Suppressor macrophage treated with lipopolysaccharide for 4 hours (primary cell): ENCODE results near the gene ARSG.
"Not testable (repeated sequence)": the region's sequence is repeated elsewhere in the genome, so short reads cannot be mapped to it uniquely, and the experiment has no call there.

Experiments
- DNase-seq: peaks from one replicate; pipeline ENCODE4 v3.0.0-alpha.2; 2020

The ARSG gene

GRCh38 chr17:68399638-68400403 is 108.5 kb downstream of the ARSG start:
- DNase-seq, result peak; percentile 74

GRCh38 chr17:68400404-68400735 is 109.1 kb downstream of the ARSG start:
- DNase-seq, result no peak

- DNase-seq, result no peak
Measured at GRCh38 chr17:68401288-68401687, 110.0 kb downstream of the ARSG start.

GRCh38 chr17:68403122-68403521 is 111.8 kb downstream of the ARSG start:
- DNase-seq, result no peak

- not testable (repeated sequence) for DNase-seq
Measured at GRCh38 chr17:68403837-68404236, 112.5 kb downstream of the ARSG start.

- peak; percentile 29 for DNase-seq
Measured at GRCh38 chr17:68407656-68408055, 116.4 kb downstream of the ARSG start.

GRCh38 chr17:68413597-68414560 is 122.6 kb downstream of the ARSG start:
- DNase-seq, result peak; percentile 51

GRCh38 chr17:68414901-68415300 is 123.6 kb downstream of the ARSG start:
- not testable (repeated sequence) for DNase-seq

GRCh38 chr17:68417317-68417716 is 126.0 kb downstream of the ARSG start:
- no peak for DNase-seq

- no peak for DNase-seq
Measured at GRCh38 chr17:68418876-68419275, 127.6 kb downstream of the ARSG start.

- no peak for DNase-seq
Measured at GRCh38 chr17:68420065-68420464, 128.8 kb downstream of the ARSG start.

GRCh38 chr17:68421486-68421885 is 130.2 kb downstream of the ARSG start:
- no peak for DNase-seq

GRCh38 chr17:68422821-68423220 is 131.5 kb downstream of the ARSG start:
- no peak for DNase-seq

- DNase-seq, result no peak
Measured at GRCh38 chr17:68423251-68423650, 132.0 kb downstream of the ARSG start.

- no peak for DNase-seq
Measured at GRCh38 chr17:68424203-68424602, 132.9 kb downstream of the ARSG start.

GRCh38 chr17:68424861-68425260 is 133.6 kb downstream of the ARSG start:
- DNase-seq, result no peak

GRCh38 chr17:68425979-68426378 is 134.7 kb downstream of the ARSG start:
- no peak for DNase-seq

- DNase-seq, result no peak
Measured at GRCh38 chr17:68427575-68427974, 136.3 kb downstream of the ARSG start.

- no peak for DNase-seq
Measured at GRCh38 chr17:68428498-68429172, 137.3 kb downstream of the ARSG start.

- no peak for DNase-seq
Measured at GRCh38 chr17:68429881-68430280, 138.6 kb downstream of the ARSG start.

- no peak for DNase-seq
Measured at GRCh38 chr17:68431045-68431608, 139.8 kb downstream of the ARSG start.

- peak; percentile 19 for DNase-seq
Measured at GRCh38 chr17:68431661-68432071, 140.4 kb downstream of the ARSG start.
